Renal cortical epithelial cell (primary cell): ENCODE data around the gene HOXD9. TPM values are rescaled to one million over a fixed set of nuclear protein-coding genes. Genes with fewer than 3 reads are reported as not detected.
A peak's percentile ranks its signal among the peaks of the same experiment; 100 is the strongest.

Experiments
- DNase-seq: peaks from one replicate; pipeline ENCODE4 v3.0.0-alpha.2; 2011; ENCODE audit warnings: low read depth
- total RNA-seq: library from RNA; depleted of rRNA; stranded (reverse); fragments of >200 nt; gene quantifications from 2 replicates; pipeline ENCODE4 v1.2.3, GENCODE V29; 2014

HOXD9 gene
- 2.4 and 15.7 TPM in 2 replicates for total RNA-seq

DNA sequence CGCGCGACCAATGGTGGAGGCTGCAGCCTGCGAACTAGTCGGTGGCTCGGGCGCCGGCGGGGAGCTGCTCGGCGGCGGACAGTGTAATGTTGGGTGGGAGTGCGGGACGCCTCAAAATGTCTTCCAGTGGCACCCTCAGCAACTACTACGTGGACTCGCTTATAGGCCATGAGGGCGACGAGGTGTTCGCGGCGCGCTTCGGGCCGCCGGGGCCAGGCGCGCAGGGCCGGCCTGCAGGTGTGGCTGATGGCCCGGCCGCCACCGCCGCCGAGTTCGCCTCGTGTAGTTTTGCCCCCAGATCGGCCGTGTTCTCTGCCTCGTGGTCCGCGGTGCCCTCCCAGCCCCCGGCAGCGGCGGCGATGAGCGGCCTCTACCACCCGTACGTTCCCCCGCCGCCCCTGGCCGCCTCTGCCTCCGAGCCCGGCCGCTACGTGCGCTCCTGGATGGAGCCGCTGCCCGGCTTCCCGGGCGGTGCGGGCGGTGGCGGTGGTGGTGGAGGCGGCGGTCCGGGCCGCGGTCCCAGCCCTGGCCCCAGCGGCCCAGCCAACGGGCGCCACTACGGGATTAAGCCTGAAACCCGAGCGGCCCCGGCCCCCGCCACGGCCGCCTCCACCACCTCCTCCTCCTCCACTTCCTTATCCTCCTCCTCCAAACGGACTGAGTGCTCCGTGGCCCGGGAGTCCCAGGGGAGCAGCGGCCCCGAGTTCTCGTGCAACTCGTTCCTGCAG, at the start of gene HOXD9:
Gene HOXD9, plus strand, starts transcription at position 37 of the 728 bp plus-strand sequence. Its CDS starts 50 bp downstream, at position 87.
- DNase-seq = no peak

DNA sequence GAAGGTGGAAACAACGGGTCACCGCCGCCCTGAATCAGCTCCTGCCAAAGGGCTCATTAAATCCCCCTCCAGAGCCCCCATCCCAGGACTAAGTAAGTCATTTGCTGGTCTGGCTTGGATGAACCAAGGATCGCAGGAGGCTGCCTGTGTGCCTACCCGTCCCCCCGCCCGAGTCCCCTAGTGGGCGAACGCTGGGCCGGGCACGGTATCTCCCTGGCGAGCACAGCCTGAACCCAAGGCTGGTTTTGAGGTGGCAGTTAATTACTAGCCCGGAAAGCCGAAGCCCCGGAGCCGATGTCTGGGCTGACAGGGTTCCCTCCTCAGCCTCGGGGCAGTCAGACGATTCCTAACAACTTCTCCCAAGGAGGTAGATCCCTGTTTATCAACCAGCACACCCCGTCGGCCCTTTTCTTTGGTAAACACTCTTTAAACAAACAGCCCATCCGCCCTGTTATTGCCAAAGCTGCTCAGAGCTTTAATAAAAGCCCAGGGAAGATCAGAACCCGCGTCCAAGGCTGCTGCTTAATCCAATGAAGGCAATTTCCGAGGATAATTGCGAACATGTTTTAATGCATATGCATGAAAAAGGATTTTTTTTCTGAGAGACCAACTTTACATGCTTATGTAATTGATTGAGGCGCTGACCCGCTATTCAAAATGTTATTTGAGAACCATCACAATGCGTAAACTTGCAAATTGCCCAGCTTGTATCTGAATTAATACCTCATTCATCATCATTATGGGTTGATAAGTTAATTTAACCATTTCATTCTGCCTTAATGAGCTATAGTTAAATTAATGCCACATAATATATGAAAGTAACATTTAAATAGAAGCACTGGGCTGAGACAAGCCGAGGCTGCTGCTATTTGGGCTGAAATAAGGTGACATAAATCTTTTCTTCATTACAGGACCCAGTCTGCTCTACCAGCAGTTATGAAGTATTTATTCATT, 49.3 kb upstream of the HOXD9 start:
- no peak for DNase-seq

DNA sequence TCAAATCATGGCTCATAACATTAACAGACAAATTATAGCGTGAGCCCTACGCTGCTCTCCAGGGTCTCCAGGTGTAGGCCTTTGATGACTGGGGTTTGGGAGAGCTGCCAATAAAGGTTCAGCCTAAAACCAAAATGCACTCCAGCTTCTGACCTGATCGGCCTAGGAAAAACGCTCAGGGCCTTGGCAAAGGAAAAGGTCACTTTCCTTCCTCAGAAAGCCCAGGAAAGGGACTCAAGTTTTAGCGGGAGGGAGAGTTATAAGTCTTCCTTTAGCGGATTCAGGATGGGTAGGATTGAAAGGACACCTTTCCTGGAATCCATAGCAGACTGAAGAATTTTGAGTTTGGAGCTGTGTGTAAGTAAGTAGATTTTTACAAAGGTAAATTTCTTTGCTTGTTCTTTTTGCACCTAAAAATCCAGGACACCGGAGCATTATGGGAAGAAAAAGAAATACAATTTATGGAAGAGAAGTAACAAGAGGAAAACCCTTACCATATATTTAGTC, 47.5 kb upstream of the HOXD9 start:
- no peak for DNase-seq

DNA sequence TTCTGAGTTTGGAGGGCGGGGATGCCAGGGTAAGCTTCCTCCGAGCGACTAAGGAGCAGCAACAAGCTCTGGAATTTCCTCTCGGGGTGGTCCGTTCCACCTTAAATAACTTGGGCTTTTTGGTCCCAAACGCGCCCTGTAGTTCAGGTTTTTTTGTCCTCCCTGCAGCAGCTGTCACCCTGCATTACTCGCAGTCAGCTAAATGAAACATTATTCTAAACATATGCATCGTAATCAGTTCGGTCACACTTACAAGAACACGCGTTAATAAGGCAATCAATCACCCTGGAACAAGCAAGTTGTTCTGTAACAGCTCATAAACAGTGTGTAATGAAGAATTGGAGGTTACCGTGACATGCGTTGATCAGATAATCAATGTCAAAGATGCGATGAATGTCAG, 47.0 kb upstream of the HOXD9 start:
- DNase-seq = no peak

DNA sequence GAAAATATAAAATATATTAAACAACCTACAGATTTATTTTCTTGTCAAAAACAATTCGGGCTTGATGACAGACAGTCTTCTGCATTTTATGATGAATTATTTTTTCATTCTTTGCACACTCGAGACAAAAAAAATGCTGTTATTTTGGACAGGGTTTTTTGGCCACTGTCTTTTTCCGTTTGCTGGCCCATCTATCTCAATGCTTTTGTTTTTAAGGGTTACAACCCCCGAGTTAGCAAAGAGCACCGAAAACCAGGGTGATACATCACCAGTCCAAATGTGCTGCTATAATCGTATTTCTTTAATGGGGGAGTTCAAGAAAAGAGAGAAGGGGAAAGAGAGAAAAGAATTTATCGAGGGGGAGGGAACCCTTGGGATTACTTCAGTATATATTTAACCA, 46.5 kb upstream of the HOXD9 start:
- no peak for DNase-seq

DNA sequence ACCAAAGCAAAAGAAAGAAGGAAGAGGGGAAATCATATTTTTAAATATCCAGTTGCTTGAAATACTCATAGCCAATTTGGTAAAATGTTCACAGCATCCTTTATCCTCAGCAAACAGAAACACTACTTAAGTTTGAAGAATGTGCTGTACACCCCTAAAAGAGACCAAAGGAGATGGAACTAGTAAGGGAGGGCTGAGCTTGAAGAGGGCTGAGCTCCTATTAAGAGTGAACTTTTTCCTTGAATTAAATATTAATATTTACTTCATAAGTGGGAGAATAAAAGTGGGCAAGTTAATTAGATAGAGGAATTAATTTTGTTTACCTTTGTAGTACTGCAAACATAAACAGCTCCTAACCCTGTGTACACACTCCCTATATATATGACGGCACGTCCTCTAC, 45.7 kb upstream of the HOXD9 start:
- no peak for DNase-seq

DNA sequence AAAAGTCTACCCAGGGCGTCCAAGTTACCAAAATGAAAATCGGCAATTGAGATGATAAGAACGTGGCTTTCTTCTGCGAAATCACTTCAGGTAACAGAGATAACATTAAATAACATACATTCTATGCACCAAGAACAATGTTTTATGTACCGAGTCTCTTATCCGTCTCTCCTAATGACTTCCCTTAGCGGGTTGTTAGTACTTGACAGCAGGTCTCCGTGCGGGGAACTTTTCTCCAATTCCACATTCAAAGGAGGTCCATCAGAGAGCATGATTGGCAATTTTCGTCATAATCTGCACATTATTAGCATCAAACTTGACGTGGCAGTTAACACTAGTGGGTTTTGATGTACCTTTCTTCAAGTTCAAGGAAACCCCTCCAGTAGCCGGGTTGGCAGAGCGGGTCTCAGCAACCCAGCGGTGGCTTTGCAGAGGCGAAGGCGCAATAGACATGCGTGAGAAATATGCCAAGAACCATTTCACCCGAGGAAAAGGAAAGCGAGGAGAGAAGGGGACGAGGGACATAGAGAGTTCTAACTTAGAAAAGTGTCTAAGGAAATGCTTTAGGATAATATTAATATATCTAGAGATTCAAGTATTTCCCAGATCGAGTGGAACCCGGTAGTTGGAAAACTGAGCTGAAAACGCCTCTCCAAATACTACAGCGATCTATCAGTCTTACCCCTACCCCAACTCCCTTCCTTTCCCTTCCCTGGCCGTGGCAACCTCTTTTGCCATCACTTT, 43.8 kb upstream of the HOXD9 start:
- DNase-seq = no peak

DNA sequence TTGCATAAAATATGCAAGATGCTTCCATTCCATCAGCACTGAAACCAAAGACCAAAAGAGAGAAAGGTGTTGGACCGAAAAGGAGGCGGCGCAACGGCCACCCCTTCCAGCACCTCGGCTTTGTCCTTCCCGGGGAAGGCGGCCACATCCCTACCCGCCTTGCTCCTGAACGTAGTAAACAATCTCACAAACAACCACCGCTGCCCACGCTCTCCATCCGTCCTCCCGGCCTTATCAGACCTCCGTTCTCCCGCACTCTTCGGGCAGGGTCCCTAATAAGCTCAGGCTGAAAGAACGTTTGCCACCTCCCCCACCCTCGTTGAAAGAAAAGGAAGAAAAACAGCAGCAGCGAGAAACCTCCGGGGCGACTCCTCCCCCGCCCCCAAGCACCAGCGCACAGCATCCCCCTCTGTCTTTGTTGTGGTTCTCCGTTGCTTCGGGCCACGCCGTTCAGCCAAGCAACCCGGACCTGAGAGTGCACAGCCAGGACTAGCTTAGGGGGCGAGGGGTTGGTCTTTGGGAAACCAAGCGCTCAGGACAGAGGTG, 43.2 kb upstream of the HOXD9 start:
- DNase-seq = no peak

DNA sequence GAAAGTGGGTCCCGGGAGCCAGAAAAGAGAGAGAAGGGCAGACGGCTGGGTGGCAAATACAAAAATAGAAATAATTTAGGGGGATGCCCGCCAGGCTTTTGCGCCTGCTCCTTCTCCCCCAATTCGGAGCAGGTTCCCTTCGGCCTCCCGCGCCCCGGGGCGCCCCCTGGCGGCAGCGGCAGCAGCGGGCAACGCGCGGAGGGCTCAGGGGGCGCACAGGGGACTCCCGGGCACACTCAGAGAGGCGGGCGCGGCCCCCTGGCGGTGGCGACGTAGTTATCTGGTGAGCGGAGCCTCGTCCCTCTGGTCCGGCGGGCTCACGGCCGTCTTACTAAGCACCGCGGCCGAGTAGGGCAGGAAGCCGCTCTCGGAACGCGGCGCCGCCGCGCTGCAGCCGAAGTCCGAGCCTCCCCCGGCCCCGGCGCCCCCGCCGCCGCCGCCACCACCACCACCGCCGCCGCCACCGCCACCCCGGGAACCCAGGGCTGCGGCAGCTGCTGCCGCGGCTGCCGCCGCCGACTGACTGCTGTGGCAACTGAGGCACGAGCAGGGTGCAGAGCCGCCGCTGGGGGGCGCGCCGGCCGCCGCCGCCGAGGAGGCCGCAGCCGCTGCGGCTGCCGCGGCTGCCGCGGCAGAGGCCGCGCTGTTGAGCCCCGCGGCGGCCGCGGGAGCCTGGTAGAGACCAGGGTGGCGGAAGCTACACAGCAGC, 42.5 kb upstream of the HOXD9 start:
- no peak for DNase-seq

DNA sequence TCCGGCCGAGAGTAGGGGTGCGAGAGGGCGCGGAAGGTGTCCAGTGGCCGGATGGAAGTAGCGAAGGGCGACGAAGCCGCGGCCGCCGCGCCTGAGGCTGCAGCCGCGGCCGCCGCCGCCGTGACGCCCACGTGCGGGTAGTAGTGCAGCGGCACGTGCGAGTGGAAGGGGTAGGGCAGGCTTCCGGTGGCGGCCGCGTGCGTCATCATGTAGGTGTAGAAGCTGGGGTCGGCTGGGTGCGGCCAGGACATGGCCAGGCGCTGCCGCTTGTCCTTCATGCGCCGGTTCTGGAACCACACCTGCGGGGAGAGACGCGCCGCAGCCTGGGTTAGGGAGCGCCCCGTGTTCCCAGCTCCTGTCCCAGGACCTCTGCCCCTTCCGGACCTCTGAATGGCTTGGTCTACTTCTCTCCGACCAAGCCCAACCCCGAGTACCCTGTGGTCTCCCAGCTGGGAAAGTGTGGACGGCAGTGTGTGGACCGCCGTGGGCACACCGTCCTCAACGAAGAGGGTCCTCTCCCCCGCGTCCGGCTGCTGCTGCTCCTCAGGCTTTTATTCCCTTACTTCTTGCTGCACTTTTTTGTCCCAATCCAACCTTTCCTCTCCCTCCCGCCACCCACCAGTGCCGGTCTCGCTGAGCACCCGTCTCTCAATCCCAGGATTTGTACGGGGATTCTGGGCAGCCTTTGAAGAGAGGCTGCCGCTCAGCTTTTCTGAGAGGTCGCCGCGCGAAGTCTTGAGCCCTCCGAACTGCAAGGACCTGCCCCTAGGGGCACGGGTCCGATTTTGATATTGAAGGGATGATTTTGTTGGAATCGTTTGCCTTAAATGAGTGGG, 41.8 kb upstream of the HOXD9 start:
- DNase-seq = no peak

DNA sequence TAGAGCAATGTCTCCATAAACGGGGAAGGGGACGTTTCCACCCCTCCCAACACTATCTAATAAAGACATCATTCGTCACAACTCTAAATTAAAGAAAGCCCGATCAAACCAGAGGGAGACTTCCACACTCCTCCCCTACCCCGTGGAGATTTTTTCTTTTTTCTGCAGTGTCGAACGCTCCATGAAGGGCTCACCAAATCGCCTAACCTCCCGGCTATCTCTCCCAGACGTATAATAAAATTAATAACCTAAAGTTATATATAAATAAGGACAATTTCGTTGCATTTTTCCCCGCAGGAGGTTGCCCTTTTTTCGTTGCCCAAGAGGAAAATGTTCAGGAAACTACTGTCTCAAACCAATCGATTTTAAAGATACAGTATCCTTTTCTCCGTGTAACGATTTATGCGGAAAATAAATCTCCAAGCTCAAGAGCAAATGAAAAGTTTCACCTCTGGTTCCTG, 41.1 kb upstream of the HOXD9 start:
- peak; percentile 7 for DNase-seq

DNA sequence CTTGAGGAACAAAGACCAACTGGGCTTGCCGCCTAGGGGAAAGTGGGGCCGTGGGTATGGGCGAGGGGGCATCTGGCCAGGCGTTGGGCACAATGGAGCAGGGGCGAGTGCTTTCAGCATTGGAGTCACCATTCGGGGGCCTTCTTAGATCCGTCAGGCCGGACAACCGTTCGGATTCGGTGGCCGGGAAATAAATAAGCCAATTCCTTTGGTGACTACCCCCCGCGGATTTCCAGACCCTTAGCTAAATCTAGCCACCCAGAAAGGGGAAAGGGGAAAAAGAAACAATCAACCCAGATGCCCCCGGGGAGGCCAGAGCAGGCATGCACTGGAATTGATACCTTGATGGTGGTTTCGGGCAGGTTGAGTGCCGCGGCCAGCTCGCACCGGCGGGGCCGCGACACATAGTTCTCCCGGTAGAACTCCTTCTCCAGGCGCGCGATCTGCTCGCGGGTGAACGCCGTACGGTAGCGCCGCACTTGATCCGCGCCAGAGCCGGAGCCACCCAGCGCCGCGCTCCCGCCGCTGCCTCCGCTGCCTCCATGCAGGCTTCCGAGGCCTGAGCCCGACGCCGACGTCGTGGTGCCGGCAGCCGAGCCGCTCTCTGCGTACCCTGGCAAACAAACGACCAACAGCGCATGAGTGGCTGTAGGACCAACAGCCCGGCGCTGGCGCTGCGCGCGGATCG, 40.5 kb upstream of the HOXD9 start:
- DNase-seq = no peak

DNA sequence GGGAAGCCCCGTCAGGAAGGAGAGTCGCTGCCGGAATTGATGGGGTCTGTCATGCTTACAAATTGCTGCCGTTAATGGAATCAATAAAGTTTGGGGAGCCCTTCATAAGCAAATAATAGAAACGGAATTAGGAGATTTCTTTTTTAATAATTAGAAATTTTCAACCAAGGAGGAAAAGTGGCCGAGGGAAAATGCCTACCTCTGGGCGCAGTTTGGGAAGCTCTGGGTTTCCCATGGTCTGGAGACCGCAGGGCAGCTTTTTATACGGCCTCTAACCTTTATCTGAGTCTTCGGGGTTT, 40.0 kb upstream of the HOXD9 start:
- DNase-seq = no peak

DNA sequence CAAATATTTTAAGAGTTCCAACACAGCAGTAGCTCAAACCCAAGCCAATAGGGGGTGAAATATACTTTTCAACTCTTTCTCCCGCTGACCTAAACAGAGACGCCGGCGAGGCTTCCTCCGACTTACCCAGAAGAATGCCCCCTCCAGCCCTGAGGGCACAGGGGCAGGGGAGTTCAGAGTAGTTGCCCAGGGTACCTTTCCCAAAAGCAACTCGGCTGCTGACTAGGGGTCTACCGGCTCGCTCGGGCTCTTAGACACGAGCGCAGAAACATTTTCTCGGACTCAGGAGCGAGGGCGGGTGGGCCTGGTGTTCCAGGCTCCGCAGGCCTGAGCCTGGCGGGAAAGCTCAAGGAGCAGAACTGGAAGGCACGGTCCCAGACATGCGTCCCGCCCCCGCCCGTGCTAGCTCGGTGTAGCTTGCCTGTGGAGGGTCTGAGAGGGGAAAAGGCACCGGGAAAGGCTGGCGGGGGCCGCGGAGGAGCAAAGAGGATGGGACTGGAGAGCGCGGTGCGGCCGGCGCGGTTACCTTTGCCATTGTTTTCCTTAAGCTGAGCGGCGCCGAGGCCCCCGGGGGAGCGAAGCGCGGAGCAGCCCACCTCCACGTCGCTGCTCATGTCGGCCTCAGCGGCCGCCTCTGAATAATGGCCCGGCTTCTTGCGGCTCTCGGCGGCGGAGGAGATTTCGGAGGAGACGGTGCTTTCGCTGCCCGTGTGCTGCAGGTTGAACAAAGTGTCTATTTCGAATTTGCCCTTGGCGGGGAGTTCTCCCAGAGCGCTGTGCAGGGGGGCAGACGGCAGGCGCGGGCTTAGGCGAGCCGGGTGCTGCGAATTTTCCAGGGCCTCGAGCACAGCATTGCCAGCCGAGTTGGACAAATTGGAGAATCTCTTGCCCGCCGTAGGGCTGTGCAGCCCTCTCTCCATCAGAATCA, 39.4 kb upstream of the HOXD9 start:
- no peak for DNase-seq

DNA sequence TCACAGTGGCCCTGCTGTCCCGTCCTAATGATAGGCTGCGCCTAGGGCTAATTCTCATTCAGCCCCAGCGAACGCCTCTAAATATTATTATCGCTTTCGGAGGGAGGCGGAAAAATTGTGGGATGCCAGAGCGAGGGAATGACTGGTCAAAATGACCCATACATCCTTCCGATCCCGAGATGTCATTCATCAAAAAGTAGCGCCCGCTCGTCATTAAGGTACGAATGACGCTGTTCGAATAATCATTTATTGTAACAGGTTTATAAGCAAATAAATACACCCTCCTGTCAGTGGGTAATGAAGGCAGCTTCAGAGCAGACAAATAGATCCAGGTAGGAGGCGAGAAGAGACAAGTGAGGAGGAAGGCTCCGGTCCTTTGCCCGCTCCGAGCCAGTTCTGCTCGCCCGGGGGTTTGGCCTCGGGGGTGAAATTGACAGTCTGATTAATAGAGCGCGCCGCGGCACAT, 38.7 kb upstream of the HOXD9 start, which contains the start of gene EVX2:
Gene EVX2, minus strand, starts transcription at position 167 of the 466 bp plus-strand sequence. CDS start 186 bp downstream, outside the sequence.
- no peak for DNase-seq

DNA sequence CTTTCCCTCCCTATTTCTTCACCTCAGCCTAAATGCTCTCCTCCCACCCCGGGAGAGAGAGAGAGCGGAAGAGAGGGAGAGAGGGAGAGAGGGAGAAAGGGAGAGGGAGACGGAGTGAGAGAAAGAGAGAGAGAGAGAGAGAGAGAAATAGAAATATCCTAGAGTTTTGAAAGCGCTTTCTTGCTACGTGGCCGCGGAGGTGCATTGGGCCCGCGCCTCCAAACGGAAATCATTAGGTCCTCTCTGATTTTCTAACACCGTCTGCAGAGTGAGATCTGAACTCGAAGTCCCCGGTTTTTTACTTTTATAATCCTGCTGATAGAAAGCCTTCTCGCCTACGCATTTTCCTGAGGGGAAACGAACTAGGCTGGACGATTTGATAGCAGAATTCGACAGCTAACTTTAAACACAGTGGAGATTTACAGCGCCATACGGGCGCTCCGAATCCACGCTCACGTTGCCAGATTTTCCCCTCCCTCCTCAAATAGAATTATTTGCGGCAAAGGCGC, 37.9 kb upstream of the HOXD9 start:
- DNase-seq = no peak

DNA sequence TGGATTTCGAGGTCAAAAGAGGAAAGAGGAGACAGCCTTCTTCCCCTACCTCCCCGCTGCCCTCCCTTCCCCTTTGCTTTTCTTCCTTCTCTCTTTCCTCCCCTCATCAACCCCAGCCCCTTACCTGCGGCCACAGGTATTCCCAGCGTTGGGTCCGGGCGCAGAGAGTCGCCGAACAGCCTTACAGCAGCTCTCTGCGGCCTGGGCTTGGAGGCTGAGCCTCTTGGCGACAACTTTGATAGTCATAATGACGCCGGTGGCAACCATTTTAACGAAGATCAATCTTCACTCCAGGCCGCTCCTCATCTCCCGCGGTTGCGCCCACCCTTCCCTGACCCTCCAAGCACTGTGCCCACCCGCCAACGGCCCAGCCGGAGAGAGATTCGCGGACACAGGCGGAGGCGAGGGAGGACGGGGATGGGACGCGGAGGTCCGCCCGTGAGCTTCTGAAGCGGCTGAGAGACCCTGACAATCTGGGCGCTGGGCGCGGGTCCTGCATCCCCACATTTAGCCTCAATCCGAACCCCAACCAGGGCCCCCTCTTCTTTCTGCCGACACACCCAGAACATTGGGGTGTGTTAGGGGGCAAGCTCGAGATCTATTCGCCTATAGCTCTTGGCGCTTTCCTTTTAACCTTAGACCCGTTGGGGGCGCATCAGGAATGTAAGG, 37.3 kb upstream of the HOXD9 start:
- DNase-seq = no peak
